NCI-H345 (cell line): Measurements from ENCODE around the gene FAM83G.

Experiments
- DNase-seq: peaks from one replicate; lab custom pipeline; 2025; lab: John Stamatoyannopoulos, UW

The FAM83G gene

GRCh38 chr17:18988546-18989173 is 15.9 kb downstream of the FAM83G start:
- DNase-seq, result no peak

GRCh38 chr17:18987862-18988545 is 16.6 kb downstream of the FAM83G start:
- DNase-seq, result no peak

- DNase-seq, result peak; percentile 66
Measured at GRCh38 chr17:18987230-18987610, 17.3 kb downstream of the FAM83G start.

GRCh38 chr17:18986541-18987229 is 17.9 kb downstream of the FAM83G start:
- DNase-seq, result no peak

- DNase-seq, result no peak
Measured at GRCh38 chr17:18985475-18985874, 19.1 kb downstream of the FAM83G start.

DNA sequence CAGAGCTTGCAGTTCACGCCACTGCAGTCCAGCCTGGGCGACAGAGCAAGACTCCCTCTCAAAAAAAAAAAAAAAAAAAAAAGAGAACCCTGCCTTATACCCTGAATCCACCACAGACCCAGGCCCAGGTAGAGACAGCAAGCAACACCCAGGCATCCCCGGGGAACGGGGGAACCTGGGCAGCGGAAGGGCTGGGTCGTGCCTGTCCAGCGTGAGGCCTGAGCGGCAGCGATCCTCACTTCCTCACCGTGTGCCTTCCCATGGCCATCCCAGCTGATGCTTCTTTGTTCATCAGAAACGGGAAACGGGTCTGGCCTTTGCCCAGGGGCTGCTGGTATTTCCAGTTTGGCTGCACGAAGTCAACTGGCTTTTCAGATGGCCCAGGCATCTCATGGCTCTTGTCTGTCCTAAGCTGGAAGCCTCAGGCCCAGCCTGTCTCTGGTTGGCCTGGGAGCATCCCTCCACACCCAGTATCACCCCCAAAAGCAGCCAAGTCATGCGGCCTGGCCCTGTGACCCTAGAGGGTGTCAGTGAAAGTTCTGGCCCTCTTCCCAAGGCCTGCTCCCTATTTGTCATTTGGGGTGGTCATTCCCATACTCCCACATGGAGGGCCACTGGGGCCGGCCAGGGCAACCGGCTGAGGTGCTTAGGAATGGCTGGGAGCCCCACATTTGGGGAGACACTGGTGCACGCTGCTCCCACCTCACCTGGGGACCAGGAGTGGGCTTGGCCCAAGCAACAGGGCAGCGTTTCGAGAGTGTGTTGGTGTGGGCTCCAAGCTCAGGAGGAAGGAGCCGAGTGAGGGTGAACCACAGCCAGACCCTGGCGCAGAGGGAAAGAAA is 20.1 kb downstream of the FAM83G start:
- no peak for DNase-seq

- DNase-seq, result peak; percentile 84
Measured at GRCh38 chr17:18981642-18982424, 22.7 kb downstream of the FAM83G start.

- no peak for DNase-seq
Measured at GRCh38 chr17:18981335-18981641, 23.3 kb downstream of the FAM83G start.

- no peak for DNase-seq
Measured at GRCh38 chr17:18980682-18981334, 23.8 kb downstream of the FAM83G start.

- DNase-seq, result no peak
Measured at GRCh38 chr17:18978655-18979054, 25.9 kb downstream of the FAM83G start.

- no peak for DNase-seq
Measured at GRCh38 chr17:18978050-18978449, 26.5 kb downstream of the FAM83G start.

DNA sequence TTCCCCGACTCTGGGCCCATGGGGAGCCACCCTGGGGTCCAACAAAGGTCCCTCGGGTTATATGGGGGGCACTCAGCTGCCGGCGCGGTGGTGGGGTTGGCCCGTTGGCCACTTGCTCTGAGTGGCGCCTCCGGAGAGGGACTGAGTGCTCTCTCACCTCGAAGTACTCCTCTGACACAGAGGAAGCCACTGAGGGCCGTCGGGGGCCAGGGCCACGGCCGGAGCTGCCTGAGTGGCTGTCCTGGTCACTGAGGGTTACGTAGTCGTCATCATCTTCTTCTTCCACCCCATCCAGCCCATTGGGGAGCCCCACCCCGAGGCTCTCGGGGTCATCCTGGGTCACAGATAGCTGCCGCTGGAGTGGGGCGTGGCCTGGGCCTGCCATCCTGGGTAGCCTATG is 26.9 kb downstream of the FAM83G start:
- no peak for DNase-seq

- DNase-seq, result no peak
Measured at GRCh38 chr17:18977021-18977420, 27.5 kb downstream of the FAM83G start.

DNA sequence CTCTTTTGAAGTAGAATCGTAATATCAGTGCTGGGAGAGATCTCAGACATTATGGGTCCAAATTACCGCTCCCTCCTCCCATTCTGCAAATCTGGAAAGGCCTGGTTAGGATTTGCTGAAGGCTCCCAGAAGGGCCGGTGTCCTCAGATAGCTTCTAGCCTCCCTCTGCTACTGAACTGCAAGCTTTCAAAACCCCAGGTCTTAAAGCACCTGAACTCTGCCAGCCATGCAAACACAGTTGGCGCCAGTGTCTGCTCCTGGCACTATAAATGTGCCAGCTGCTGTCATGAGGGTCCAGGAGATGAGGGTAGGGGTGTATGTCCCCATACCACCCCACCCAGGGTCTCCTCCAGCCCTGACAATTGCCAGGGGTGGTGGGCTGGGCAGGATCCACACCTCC is 28.4 kb downstream of the FAM83G start:
- no peak for DNase-seq

DNA sequence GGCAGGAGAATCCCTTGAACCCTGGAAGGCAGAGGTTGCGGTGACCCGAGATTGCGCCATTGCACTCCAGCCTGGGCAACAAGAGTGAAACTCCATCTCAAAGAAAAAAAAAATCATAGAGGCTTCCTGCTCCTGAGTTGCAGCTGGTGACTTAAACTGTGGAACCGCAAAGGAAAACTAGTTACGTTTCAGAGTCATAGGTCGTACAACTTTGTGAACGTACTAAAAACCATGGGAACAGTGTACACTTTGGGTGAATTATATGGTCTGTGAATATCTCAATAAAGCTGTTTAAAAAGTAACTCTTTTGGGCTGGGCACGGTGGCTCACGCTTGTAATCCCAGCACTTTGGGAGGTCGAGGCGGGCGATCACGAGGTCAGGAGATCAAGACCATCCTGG is 29.0 kb downstream of the FAM83G start:
- no peak for DNase-seq

DNA sequence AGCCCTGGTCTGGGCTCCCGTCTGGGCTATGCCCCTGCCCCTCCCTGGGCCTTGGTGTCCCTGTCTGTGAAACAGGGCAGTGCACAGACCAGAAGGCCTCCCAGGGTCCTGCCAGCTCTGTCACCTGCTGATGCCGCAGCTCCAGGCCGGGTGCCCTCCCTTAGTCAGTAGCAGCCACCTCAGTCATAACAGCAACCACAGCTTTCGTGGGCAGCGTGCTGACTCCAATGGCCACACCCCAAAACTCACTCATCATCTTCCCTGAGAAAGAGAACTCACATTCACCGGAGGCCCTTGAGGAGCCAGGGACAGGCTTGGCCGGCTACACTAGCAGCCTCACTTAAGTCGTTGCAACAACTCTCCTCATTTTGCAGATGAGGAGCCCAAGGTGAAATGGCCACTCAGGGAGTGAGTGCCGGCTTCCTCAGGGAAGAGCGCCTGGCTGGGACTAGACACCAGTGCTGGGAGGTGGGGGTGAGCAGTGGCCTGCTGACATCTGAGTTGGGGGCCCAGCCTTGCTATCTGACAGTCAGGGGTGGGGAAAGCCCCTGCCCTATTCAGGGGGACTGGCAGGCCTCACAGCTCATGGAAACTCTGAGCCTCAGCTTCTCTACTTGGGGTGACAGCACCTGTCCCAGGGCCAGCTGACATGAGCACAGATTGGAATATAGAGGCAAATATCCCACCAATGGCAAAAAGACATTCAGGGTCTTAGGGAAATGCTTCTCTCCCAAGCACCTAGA is 30.0 kb downstream of the FAM83G start:
- no peak for DNase-seq

DNA sequence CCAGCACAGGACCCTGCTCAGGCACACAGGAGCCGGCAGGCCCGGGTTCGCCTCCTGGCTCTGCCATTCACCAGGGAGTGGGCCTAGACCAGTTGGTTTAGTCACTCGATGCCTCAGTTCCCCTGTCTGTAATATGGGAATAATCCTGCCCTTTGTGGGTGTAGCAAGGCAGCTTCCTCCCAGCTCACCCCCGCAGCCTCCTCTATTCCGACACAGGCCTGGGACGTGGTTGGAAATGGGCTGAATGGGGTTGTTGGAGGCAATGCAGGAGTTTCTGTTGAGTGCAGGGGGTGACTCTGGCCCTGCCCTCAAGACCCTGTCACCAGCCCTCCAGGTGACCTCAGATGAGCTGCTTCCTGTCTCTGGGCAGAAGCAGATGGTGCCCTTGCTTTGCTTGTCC is 32.8 kb downstream of the FAM83G start:
- DNase-seq, result no peak

DNA sequence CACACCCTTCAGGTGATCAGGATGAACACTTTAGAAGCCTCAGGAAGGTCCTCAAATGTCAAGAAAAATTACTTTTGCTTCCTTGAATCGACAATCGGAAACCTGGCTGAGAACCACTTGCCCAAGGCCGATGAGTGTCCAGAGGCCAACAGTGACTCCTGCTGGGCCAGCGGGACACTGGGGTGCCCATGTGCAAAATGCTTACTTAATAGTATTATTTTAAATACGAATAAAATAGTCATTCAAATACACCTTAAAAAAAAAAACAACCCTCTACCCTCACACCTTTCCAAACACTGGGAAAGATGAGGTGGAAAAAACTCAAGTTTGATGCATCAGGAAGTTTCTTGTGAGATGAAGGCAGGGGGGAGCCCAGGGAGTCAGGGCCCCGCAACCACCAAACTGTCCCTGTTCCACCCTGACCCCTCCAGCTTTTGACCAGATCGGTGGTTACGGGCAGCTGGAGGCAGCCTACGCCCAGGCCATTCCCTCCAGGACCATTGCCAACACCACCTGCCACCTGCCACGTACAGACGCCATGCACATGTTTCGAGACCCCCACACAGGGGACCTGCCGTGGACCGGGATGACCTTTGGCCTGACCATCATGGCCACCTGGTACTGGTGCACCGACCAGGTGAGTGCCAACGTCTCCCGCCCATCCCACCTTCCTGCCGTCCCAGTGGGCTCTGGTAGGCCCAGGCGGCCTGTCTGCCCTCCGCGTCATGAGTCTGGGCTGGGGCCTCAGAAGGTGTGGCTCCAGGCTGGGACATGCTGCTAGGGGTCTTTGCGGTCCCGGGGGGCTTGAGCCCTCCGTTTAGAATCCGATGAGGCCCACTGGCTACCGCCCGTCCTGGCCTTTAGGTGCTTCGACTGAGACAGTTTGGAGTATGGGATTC is 33.7 kb downstream of the FAM83G start:
- DNase-seq, result no peak
